GM18861 (cell line): ENCODE data around the gene VWA3A.
"Not testable (repeated sequence)": the region's sequence is repeated elsewhere in the genome, so short reads cannot be mapped to it uniquely, and the experiment has no call there.

Experiments used
- ATAC-seq: cut with Tn5 transposase; IDR thresholded peaks from one replicate; pipeline ENCODE4 v1.9.1; 2021; ENCODE audit not compliant: unreplicated experiment

VWA3A gene

DNA sequence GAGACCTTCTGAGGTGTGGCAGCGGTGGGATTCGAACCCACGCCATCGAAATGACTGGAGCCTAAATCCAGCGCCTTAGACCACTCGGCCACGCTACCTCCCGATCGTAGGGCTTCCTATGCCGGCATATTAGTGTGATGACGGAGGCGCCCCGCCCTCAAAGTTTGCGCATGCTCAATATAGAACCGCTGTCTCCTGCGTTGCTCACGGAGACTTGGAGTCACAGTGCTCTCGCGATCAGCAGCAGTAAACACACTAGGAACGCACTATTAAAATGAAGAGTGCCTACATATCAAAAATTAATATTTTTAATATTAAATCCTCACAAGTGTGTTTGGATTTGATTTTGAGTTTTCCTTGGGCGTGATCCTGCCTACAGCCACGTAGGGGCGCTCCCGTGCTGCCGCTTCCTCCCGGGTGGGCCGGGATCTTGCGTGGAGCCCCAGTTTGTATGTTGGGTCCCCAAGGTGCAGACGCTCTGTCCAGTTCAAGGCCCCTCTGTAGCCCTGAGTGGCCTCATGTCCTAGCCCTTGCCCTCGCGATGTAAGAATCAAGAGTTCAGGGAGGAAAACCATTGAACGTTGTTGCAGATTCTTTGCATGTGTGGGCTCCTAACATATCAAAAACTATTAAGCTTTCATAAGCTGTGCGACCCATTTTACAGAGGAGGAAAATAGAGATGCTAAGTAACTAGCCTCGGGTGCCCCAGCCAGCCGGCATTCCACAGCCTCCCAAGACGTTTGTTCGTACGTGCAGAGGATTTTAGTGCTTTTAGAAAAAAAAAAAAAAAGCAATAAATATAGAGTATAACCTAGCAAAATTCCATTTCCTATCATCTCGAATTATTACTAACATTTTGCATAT is 103.6 kb downstream of the VWA3A start:
- no peak for ATAC-seq

DNA sequence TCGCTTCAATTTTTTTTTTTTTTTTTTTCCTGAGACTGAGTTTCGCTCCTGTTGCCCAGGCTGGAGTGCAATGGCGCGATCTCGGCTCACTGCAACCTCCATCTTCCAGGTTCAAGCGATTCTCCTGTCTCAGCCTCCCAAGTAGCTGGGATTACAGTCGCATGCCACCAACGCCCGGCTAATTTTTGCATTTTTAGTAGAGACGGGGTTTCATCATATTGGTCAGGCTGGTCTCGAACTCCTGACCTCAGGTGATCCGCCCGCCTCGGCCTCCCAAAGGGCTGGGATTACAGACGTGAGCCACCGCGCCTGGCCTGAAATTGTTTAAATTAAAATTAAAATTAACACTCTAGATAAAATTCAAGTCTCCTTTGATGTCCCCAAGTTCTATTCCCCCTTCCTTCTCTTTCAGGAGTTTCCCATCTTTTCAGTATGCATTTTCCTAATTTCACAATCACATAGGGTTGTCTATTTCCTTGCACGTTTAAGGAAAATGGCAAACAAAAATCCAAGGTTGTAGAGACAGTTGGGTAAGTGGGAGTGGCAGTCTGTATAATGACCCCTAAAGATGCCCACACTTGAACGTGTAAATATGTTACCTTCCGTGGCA is 104.3 kb downstream of the VWA3A start:
- not testable (repeated sequence) for ATAC-seq

DNA sequence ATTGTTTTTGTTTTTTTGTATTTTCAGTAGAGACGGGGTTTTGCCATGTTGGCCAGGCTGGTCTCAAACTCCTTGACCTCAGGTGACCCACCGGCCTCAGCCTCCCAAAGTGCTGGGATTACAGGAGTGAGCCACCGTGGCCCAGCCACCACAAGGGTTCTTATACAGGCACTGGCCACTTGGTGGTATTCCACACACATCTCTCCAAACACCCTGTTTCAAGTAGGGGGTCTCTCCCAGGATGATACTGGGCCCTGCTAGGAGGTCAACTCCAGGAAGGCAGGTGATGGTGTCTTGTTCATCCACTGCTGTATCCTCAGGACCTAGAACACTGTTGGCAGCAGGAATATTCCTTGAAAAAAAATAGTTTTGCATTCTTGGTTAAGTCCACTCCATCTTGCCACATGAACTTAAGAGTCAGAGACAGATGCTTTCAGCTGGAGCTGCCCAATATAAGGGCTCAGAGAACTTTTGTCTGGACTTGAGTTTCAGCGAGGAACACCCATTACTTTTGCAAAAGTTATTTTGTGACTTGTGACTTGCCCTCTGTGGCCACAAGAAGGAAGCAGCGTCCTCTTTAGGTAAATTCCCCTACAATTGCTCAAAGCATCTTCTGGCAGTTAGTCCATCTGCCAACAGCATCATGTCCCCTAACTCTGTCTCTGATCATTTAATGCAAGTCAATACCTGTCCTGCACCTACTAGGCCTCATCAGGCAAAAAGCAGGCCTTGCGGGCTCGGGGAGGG is 106.4 kb downstream of the VWA3A start:
- ATAC-seq: no peak

DNA sequence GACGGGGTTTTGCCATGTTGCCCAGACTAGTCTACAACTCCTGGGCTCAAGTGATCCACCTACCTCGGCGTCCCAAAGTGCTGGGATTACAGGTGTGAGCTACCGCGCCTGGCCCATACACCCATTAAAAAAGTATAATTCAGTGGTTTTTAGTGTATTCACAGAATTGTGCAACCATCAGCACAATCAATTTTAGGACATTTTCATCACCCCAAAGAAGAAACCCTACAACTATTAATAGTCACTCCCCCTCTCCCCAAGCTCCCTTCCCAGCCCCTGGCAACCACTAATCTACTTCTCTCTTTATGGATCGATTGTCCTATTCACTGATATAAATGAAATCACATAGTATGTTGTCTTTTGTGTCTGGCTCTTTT is 109.9 kb downstream of the VWA3A start:
- no peak for ATAC-seq

DNA sequence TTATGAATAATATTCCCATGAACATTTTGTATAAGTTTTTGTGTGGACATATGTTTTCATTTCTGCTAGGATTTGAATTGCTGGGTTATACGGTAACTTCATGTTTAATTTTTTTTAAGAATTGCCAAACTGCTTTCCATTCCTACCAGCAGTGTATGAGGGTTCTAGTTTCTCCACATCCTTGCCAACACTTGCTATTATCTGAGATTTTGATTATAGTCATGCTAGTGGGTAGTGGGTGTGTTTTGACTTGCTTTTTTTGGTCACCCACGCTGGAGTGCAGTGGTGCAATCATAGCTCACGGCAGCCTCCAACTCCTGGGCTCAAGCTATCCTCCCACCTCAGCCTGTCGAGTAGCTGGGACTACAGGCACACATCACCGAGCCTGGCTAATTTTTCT is 110.8 kb downstream of the VWA3A start:
- ATAC-seq: no peak

DNA sequence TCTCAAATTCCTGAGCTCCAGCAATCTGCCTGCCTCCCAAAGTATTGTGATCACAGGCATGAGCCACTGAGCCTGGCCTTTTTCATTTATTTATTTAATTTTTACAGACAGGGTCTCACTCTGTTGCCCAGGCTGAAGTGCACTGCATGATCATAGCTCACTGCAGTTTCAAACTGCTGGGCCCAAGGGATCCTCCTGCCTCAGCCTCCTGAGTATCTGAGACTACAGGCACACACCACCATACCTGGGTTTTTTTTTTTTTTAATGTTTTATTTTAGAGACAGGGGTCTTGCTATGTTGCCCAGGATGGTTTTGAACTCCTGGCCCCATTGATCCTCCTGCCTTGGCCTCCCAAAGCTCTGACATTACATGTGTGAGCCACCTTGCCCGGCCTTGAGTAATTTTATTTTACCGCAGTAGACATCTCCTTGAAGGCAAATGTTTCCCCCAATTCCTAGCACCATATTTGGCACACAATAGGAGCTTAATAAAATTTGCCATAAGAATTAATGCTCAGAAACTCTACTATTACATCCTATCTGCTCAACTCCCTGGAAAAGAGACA is 111.8 kb downstream of the VWA3A start:
- no peak for ATAC-seq

DNA sequence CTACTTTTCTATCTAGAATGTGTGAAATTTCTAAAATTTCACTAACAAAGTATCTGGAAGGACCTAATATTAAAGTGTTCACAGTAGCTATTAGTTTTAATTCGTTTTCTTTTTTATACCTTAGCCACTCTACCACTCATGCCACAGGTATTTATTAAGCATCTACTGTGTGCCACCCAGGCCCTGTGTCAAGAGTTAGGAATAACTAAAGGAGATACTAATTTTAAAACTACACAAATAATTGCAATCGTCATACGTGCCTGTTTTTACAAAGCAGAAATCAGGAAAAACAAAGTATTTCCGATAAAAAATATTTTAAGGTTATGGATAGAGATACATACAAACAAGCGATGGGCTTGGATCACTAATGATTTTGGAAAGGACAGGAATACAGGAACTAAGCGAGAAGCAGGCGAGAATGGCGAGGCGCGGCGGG is 113.3 kb downstream of the VWA3A start:
- no peak for ATAC-seq

DNA sequence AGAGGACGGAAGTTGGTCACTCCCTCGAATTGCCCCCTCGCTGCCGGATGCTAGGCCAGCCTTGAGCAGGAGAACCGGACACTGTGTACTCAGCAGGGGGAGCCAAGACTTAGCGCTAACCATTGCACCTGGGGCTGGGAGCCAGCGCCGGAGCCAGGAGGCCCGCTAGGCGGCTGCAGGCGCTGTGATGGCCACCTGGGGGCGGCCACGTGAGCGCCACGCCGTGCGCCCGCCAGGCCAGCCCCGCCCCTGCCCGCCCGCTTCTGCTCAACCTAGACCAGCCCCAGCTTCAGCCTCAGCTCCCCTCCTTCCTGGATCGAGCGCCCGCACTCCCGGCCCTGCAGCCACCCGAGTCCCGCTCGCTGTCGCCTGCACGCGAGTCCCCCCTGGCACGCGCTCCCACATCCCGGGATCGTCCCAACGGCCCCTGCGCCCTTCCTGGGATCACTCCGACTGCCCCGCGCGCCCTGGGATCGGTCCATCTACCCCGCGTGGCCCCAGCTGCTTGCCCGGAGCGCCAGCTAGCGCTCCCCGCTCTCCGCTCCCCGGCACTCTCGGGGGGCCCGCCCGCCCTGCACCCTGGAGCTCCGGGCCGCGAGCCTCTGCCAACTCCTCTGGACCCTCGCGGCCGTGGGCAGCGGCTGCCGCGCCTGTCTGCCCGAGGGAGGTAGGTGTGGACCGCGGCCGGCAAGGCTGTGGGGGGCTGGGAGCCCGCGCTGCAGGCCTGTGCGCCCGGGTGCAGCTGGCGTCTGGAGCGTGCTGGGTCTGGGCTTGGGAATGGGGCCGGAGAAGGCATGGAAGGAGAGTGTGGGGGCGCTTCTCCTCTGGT is 113.9 kb downstream of the VWA3A start, which contains the start of gene EEF2K:
Gene EEF2K, plus strand, starts transcription at position 266 of the 829 bp plus-strand sequence. CDS start 19,452 bp downstream, outside the sequence.
- ATAC-seq: peak; percentile 76
